Measurements from ENCODE around the gene CTTN. TPM values are rescaled to one million over a fixed set of nuclear protein-coding genes. Genes with fewer than 3 reads are reported as not detected.

CTTN gene
- total RNA-seq, 5 donors from 2014 or later (not counting 1 experiment from before 2014, with no cell fraction given): 0.44 to 3.6 (median 2.3) TPM

DNA sequence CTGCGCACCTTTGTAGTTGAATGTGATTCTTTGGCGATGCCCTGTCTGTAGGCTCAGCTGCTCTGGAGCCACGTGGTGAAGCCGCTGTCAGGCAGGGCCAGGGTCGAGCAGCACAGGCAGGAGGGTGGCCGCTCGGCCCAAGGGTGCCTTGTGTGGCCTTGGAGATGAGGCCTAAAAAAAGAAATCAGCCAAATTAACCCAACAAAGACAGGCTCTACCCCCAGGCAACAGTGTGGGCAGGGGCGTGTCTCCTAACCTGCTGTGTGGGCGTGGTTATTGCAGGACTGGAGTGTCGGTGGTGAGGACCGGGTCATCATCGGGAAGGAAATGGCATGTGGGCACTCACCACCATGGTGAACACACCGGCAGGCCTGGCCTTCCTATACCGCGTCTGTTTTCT is 34.3 kb downstream of the CTTN start:
- H3K4me3 Mint-ChIP-seq: no peak overlapping the region
- no peaks in the 10 kb centered on the region for H3K9me3 ChIP-seq
- H3K36me3 ChIP-seq (ENCODE audit: control insufficient read depth in 2 of 2, extremely low read depth in 1 of 2, insufficient read depth in 1 of 2, low read length in 1 of 2): no peaks in the 10 kb centered on the region
- WGBS (ENCODE audit: insufficient coverage): 71% methylated on average over 9 of the region's 15 CpGs
- ATAC-seq (replicated peaks in 1 of 4) (no peak), DNase-seq (no peak)
- no peaks in the 10 kb centered on the region for H3K4me1 Mint-ChIP-seq
- ChIA-PET CTCF (no interaction called here), POLR2A (no interaction called here)
- no peaks in the 10 kb centered on the region for H3K9me3 Mint-ChIP-seq
- H3K27ac ChIP-seq (ENCODE audit: low read length): no peak overlapping the region
- no peak overlapping the region for H3K4me3 ChIP-seq (ENCODE audit: control insufficient read depth in 1 of 2, extremely low read depth in 1 of 2, low read length in 1 of 2)
- H3K27me3 Mint-ChIP-seq: peaks cover 0 to 4% of the 10 kb centered on the region in 2 donors
- no peak overlapping the region for H3K27ac Mint-ChIP-seq
- peaks cover 0 to 52% of the 10 kb centered on the region in 2 experiments for H3K27me3 ChIP-seq (replicated peaks in 1 of 2; ENCODE audit: control insufficient read depth in 2 of 2, extremely low read depth in 1 of 2, insufficient read depth in 2 of 2, low read length in 1 of 2)
- H3K36me3 Mint-ChIP-seq: no peaks in the 10 kb centered on the region
- no peaks in the 10 kb centered on the region for H3K4me1 ChIP-seq (ENCODE audit: control insufficient read depth in 1 of 2, extremely low read depth in 1 of 2, insufficient read depth in 2 of 2, low read length in 2 of 2)

DNA sequence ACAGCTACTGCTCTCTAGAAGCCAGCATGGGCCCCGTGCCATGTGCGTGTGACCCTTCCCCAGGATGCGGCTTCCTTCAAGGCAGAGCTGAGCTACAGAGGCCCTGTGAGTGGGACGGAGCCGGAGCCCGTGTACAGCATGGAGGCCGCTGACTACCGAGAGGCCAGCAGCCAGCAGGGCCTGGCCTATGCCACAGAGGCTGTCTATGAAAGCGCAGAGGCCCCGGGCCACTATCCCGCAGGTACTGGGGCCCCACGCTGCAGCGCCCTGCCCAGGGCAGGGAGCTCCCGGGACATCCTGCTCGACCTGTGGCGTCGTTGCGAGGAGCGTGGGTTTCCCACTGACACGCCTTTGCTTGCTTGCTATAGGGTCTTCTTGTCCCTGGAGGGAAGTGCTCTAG is 34.7 kb downstream of the CTTN start:
- Histone ChIP-seq H3K36me3 (ENCODE audit: control insufficient read depth in 2 of 2, extremely low read depth in 1 of 2, insufficient read depth in 1 of 2, low read length in 1 of 2) (no peaks in the 10 kb centered on the region), H3K27me3 (replicated peaks in 1 of 2; ENCODE audit: control insufficient read depth in 2 of 2, extremely low read depth in 1 of 2, insufficient read depth in 2 of 2, low read length in 1 of 2) (peaks cover 0 to 52% of the 10 kb centered on the region in 2 experiments), H3K4me1 (ENCODE audit: control insufficient read depth in 1 of 2, extremely low read depth in 1 of 2, insufficient read depth in 2 of 2, low read length in 2 of 2) (no peaks in the 10 kb centered on the region), H3K9me3 (no peaks in the 10 kb centered on the region), H3K4me3 (ENCODE audit: control insufficient read depth in 1 of 2, extremely low read depth in 1 of 2, low read length in 1 of 2) (no peak overlapping the region), H3K27ac (ENCODE audit: low read length) (no peak overlapping the region)
- POLR2A ChIA-PET: no interaction called here
- H3K4me3 Mint-ChIP-seq: no peak overlapping the region
- no peaks in the 10 kb centered on the region for H3K4me1 Mint-ChIP-seq
- no peaks in the 10 kb centered on the region for H3K36me3 Mint-ChIP-seq
- CTCF ChIA-PET: no interaction called here
- 95% methylated on average over 20 of the region's 20 CpGs for WGBS (ENCODE audit: insufficient coverage)
- no peaks in the 10 kb centered on the region for H3K9me3 Mint-ChIP-seq
- peaks cover 0 to 4% of the 10 kb centered on the region in 2 donors for H3K27me3 Mint-ChIP-seq
- no peak for DNase-seq
- H3K27ac Mint-ChIP-seq: no peak overlapping the region
- no peak for ATAC-seq (replicated peaks in 1 of 4)

DNA sequence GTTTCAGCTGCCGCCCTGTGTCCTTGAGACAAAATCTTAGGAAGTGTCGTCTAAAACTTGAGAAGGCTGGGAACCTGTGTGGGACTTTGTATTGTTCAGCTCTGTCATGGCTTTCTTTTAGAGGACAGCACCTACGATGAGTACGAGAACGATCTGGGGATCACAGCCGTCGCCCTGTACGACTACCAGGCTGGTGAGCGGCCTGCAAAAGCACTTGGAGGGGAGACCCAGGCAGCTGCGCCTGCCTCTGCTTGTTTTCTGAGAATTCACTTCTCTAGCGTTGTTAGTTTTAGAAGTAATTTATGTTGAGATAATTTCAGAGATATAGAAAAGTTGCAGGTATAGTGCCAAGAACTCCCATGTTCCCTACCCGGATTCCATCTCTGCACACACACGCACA is 35.2 kb downstream of the CTTN start:
- DNase-seq (no peak), ATAC-seq (replicated peaks in 1 of 4) (no peak)
- WGBS (ENCODE audit: insufficient coverage): 89% methylated on average over 11 of the region's 13 CpGs
- Mint-ChIP-seq H3K4me3 (no peak overlapping the region), H3K27ac (no peak overlapping the region), H3K36me3 (no peaks in the 10 kb centered on the region), H3K4me1 (no peaks in the 10 kb centered on the region), H3K9me3 (no peaks in the 10 kb centered on the region), H3K27me3 (peaks cover 0 to 4% of the 10 kb centered on the region in 2 donors)
- CTCF ChIA-PET: no interaction called here
- Histone ChIP-seq H3K27ac (ENCODE audit: low read length) (no peak overlapping the region), H3K27me3 (replicated peaks in 1 of 2; ENCODE audit: control insufficient read depth in 2 of 2, extremely low read depth in 1 of 2, insufficient read depth in 2 of 2, low read length in 1 of 2) (peaks cover 0 to 52% of the 10 kb centered on the region in 2 experiments), H3K4me1 (ENCODE audit: control insufficient read depth in 1 of 2, extremely low read depth in 1 of 2, insufficient read depth in 2 of 2, low read length in 2 of 2) (no peaks in the 10 kb centered on the region), H3K9me3 (no peaks in the 10 kb centered on the region), H3K4me3 (ENCODE audit: control insufficient read depth in 1 of 2, extremely low read depth in 1 of 2, low read length in 1 of 2) (no peak overlapping the region), H3K36me3 (ENCODE audit: control insufficient read depth in 2 of 2, extremely low read depth in 1 of 2, insufficient read depth in 1 of 2, low read length in 1 of 2) (no peaks in the 10 kb centered on the region)
- POLR2A ChIA-PET: no interaction called here

DNA sequence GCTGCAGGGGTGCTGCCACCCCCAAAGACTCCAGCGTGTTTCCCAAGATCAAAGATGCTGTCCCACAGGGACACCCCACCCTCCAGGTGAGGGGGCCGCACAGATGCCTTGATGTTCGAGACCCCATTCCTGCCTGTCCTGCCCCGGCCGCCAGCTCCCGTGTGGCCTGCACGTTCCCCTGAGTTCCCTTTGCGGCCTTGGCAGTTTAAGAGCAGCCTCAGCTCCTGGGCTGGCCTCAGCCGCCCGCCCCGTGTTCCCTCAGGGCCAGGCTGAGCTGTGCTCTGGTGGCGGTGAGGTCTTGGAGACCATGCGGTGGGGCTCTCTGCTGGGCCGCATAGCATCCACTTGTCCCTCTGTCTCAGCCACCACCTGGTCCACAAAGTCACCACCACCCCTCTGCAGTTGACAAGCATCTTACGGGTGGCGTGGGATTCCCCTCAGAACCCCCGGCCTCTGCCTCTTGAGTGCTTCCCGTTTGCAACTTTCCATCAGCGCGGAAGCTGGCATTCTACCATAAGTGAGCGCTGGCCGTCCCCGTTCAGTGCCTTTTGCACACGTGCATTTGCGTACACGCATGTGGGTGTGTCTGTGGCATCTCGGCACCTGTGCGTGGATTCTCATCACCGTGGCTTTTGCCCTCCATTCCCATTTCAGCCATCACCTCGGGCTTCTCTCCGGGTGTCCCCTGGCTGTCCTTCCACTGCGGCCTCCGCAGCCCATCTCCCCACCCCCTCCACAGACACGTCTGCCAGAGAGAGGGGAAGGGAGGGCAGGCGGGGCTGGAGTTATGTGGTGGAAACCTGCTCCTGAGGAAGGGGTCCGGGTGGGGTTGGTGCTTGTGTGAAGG is 35.9 kb downstream of the CTTN start:
- no peaks in the 10 kb centered on the region for H3K9me3 ChIP-seq
- peaks cover 0 to 46% of the 10 kb centered on the region in 2 experiments for H3K27me3 ChIP-seq (replicated peaks in 1 of 2; ENCODE audit: control insufficient read depth in 2 of 2, extremely low read depth in 1 of 2, insufficient read depth in 2 of 2, low read length in 1 of 2)
- 91% methylated on average over 29 of the region's 36 CpGs for WGBS (ENCODE audit: insufficient coverage)
- DNase-seq (no peak), ATAC-seq (replicated peaks in 1 of 4) (no peak)
- Mint-ChIP-seq H3K27ac (no peak overlapping the region), H3K4me3 (no peak overlapping the region), H3K27me3 (peaks cover 0 to under 1% of the 10 kb centered on the region in 2 donors), H3K9me3 (no peaks in the 10 kb centered on the region), H3K36me3 (no peaks in the 10 kb centered on the region), H3K4me1 (no peaks in the 10 kb centered on the region)
- H3K4me3 ChIP-seq (ENCODE audit: control insufficient read depth in 1 of 2, extremely low read depth in 1 of 2, low read length in 1 of 2): no peak overlapping the region
- POLR2A ChIA-PET: no interaction called here
- H3K36me3 ChIP-seq (ENCODE audit: control insufficient read depth in 2 of 2, extremely low read depth in 1 of 2, insufficient read depth in 1 of 2, low read length in 1 of 2): no peaks in the 10 kb centered on the region
- H3K27ac ChIP-seq (ENCODE audit: low read length): no peak overlapping the region
- H3K4me1 ChIP-seq (ENCODE audit: control insufficient read depth in 1 of 2, extremely low read depth in 1 of 2, insufficient read depth in 2 of 2, low read length in 2 of 2): no peaks in the 10 kb centered on the region
- CTCF ChIA-PET: no interaction called here

DNA sequence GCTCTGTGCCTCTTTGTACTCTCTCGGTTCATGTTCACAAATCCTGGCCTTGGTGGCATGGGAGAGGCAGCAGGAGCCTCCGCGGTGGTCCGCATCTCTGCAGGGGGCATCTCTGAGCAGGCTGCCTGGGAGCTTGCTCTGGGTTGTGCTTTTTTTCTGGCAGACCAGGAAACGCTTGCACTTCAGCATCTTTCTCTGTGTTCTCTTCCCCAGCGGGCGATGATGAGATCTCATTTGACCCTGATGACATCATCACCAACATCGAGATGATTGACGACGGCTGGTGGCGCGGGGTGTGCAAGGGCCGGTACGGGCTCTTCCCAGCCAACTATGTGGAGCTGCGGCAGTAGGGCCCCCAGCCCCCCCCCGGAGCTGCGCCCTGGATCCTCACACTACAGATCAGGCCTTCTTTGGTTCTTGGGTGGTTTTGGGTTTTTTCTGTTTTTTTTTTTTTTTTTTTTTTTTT is 36.5 kb downstream of the CTTN start:
- Histone ChIP-seq H3K36me3 (ENCODE audit: control insufficient read depth in 2 of 2, extremely low read depth in 1 of 2, insufficient read depth in 1 of 2, low read length in 1 of 2) (no peaks in the 10 kb centered on the region), H3K27ac (ENCODE audit: low read length) (no peak overlapping the region), H3K4me3 (ENCODE audit: control insufficient read depth in 1 of 2, extremely low read depth in 1 of 2, low read length in 1 of 2) (no peak overlapping the region), H3K27me3 (replicated peaks in 1 of 2; ENCODE audit: control insufficient read depth in 2 of 2, extremely low read depth in 1 of 2, insufficient read depth in 2 of 2, low read length in 1 of 2) (peaks cover 0 to 41% of the 10 kb centered on the region in 2 experiments), H3K4me1 (ENCODE audit: control insufficient read depth in 1 of 2, extremely low read depth in 1 of 2, insufficient read depth in 2 of 2, low read length in 2 of 2) (no peaks in the 10 kb centered on the region), H3K9me3 (no peaks in the 10 kb centered on the region)
- 86% methylated on average over 11 of the region's 17 CpGs for WGBS (ENCODE audit: insufficient coverage)
- H3K27ac Mint-ChIP-seq: no peak overlapping the region
- ATAC-seq (replicated peaks in 1 of 4) (no peak), DNase-seq (no peak)
- H3K36me3 Mint-ChIP-seq: no peaks in the 10 kb centered on the region
- CTCF ChIA-PET: no interaction called here
- H3K9me3 Mint-ChIP-seq: no peaks in the 10 kb centered on the region
- no peak overlapping the region for H3K4me3 Mint-ChIP-seq
- POLR2A ChIA-PET: no interaction called here
- H3K27me3 Mint-ChIP-seq: peaks cover 4 to 6% of the 10 kb centered on the region in 2 donors
- H3K4me1 Mint-ChIP-seq: no peaks in the 10 kb centered on the region

DNA sequence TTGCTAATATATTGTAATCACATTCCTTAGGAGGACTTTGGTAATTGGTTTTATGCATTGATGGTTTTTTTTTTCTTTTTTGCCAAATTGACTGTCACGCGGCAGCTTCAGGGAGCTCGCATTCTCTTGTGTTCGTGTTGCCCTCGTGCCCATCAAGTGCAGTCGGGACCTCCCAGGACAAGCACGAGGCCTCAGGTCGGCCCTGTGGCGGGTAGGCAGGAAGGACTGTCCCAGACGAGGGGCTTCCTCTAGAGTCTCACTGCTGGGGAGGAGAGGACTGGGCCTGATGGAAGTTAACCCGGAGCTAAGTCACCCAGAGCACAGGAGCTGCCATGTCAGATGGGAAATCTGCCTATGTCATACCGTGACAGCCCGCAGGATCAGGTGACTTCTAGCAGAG is 37.0 kb downstream of the CTTN start:
- Histone ChIP-seq H3K27ac (ENCODE audit: low read length) (no peak overlapping the region), H3K36me3 (ENCODE audit: control insufficient read depth in 2 of 2, extremely low read depth in 1 of 2, insufficient read depth in 1 of 2, low read length in 1 of 2) (no peaks in the 10 kb centered on the region), H3K4me1 (ENCODE audit: control insufficient read depth in 1 of 2, extremely low read depth in 1 of 2, insufficient read depth in 2 of 2, low read length in 2 of 2) (no peaks in the 10 kb centered on the region), H3K4me3 (ENCODE audit: control insufficient read depth in 1 of 2, extremely low read depth in 1 of 2, low read length in 1 of 2) (no peak overlapping the region), H3K27me3 (replicated peaks in 1 of 2; ENCODE audit: control insufficient read depth in 2 of 2, extremely low read depth in 1 of 2, insufficient read depth in 2 of 2, low read length in 1 of 2) (peaks cover 0 to 38% of the 10 kb centered on the region in 2 experiments), H3K9me3 (no peaks in the 10 kb centered on the region)
- CTCF ChIA-PET: no interaction called here
- H3K4me1 Mint-ChIP-seq: no peaks in the 10 kb centered on the region
- ATAC-seq (replicated peaks in 1 of 4) (no peak), DNase-seq (no peak)
- POLR2A ChIA-PET: no interaction called here
- WGBS (ENCODE audit: insufficient coverage): 77% methylated on average over 12 of the region's 13 CpGs
- H3K9me3 Mint-ChIP-seq: no peaks in the 10 kb centered on the region
- no peaks in the 10 kb centered on the region for H3K36me3 Mint-ChIP-seq
- H3K4me3 Mint-ChIP-seq: no peak overlapping the region
- H3K27ac Mint-ChIP-seq: no peak overlapping the region
- peaks cover 6 to 9% of the 10 kb centered on the region in 2 donors for H3K27me3 Mint-ChIP-seq
